ENCODE measurements around the gene KLHL22.

The KLHL22 gene

GRCh38 chr22:20430101-20430719 lies 65.4 kb downstream of the KLHL22 start:
- Histone ChIP-seq H2AFZ (no peak overlapping the region), H3K27ac (no peak overlapping the region), H3K9ac (no peak overlapping the region), H3K27me3 (ENCODE audit: control insufficient read depth, insufficient read depth, low read length) (peaks cover 10% of the 10 kb centered on the region), H3K79me2 (no peaks in the 10 kb centered on the region), H3K36me3 (ENCODE audit: control insufficient read depth, insufficient read depth, low read length) (no peaks in the 10 kb centered on the region), H3K4me2 (ENCODE audit: low read length) (peak overlapping the region; percentile 62), H3K4me3 (ENCODE audit: low read depth, low read length) (peak overlapping the region; percentile 4), H3K9me3 (ENCODE audit: control insufficient read depth, low read length) (no peaks in the 10 kb centered on the region), H3K4me1 (no peaks in the 10 kb centered on the region)
- TF ChIP-seq CTCF (IDR thresholded peaks at IDR 0.05), result no peak

- TF ChIP-seq CTCF (IDR thresholded peaks at IDR 0.05), result no peak
- Histone ChIP-seq H3K9ac (no peak overlapping the region), H3K27me3 (ENCODE audit: control insufficient read depth, insufficient read depth, low read length) (peaks cover 10% of the 10 kb centered on the region), H3K4me3 (ENCODE audit: low read depth, low read length) (peak overlapping the region; percentile 11), H3K4me1 (no peaks in the 10 kb centered on the region), H3K27ac (no peak overlapping the region), H2AFZ (no peak overlapping the region), H3K4me2 (ENCODE audit: low read length) (peak overlapping the region; percentile 4), H3K79me2 (no peaks in the 10 kb centered on the region), H3K9me3 (ENCODE audit: control insufficient read depth, low read length) (no peaks in the 10 kb centered on the region), H3K36me3 (ENCODE audit: control insufficient read depth, insufficient read depth, low read length) (no peaks in the 10 kb centered on the region)
Observed at GRCh38 chr22:20429254-20430100, 66.1 kb downstream of the KLHL22 start.

- Histone ChIP-seq H3K4me3 (ENCODE audit: low read depth, low read length) (peak overlapping the region; percentile 11), H2AFZ (no peak overlapping the region), H3K27me3 (ENCODE audit: control insufficient read depth, insufficient read depth, low read length) (peaks cover 10% of the 10 kb centered on the region), H3K4me2 (ENCODE audit: low read length) (peak overlapping the region; percentile 4), H3K4me1 (no peaks in the 10 kb centered on the region), H3K9ac (no peak overlapping the region), H3K36me3 (ENCODE audit: control insufficient read depth, insufficient read depth, low read length) (no peaks in the 10 kb centered on the region), H3K9me3 (ENCODE audit: control insufficient read depth, low read length) (no peaks in the 10 kb centered on the region), H3K27ac (no peak overlapping the region), H3K79me2 (no peaks in the 10 kb centered on the region)
- TF ChIP-seq CTCF (IDR thresholded peaks at IDR 0.05), result no peak
Observed at GRCh38 chr22:20428496-20429253, 66.9 kb downstream of the KLHL22 start.

GRCh38 chr22:20427945-20428417 lies 67.6 kb downstream of the KLHL22 start:
- H3K4me2 ChIP-seq (ENCODE audit: low read length), result no peak overlapping the region
- no peak overlapping the region for H3K9ac ChIP-seq
- H3K9me3 ChIP-seq (ENCODE audit: control insufficient read depth, low read length), result no peaks in the 10 kb centered on the region
- H3K27me3 ChIP-seq (ENCODE audit: control insufficient read depth, insufficient read depth, low read length), result peaks cover 10% of the 10 kb centered on the region
- H3K4me3 ChIP-seq (ENCODE audit: low read depth, low read length), result no peak overlapping the region
- H3K79me2 ChIP-seq, result no peaks in the 10 kb centered on the region
- H3K36me3 ChIP-seq (ENCODE audit: control insufficient read depth, insufficient read depth, low read length), result no peaks in the 10 kb centered on the region
- TF ChIP-seq CTCF (IDR thresholded peaks at IDR 0.05), result no peak
- H3K4me1 ChIP-seq, result no peaks in the 10 kb centered on the region
- no peak overlapping the region for H3K27ac ChIP-seq
- no peak overlapping the region for H2AFZ ChIP-seq
